Stimulated activated CD8-positive, alpha-beta memory T cell treated with anti-CD3 and anti-CD28 coated beads, Interleukin-7, amount 100 ng/mL, for 48 hours (primary cell): ENCODE data around the gene CAAP1.
"Not testable (repeated sequence)": the region's sequence is repeated elsewhere in the genome, so short reads cannot be mapped to it uniquely, and the experiment has no call there.

Source experiments
- DNase-seq, 2 donors: peaks; one replicate each; pipeline ENCODE4 v3.0.0-alpha.2; 2020; ENCODE audit warnings: low read depth in 1 of 2; ENCODE audit errors: extremely low read depth in 1 of 2

The CAAP1 gene

DNA sequence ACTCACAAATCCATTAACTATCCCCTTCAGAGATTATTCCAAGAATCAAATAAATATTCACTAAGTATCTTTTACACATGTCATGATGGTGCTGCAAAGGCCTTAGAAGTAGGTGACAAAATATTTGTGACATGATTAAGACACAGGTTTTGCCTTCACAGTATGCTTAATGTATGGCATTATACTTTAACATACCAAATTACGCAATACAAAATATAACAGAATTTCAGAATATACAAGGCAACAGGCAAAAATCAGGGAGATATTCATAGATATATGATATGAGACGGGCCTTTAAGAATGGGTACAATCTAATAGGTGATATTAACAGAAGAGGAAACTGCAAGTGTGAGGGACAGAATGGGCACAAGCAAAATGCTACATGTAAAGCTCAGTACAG lies 41.6 kb downstream of the CAAP1 start:
- DNase-seq, result no peak

DNA sequence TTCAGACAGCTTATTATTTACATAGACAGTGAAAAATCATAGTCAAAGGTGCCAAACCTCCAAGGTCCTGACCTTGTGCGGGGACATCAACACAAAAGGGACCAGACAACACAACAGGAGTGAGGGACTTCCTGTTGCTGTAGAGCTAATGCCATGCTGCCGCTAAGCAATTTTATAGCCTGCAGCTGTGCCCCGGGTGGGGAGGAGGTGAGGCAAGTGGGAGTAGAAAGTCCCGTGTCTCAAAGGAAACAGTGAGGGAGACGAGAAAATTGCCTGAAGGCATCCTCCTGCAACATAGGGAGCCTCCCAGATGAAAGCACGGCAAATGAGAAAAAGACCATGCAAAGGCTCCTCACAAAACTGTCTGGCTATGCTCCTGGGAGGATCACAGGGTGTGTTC lies 58.8 kb downstream of the CAAP1 start:
- DNase-seq, result no peak

DNA sequence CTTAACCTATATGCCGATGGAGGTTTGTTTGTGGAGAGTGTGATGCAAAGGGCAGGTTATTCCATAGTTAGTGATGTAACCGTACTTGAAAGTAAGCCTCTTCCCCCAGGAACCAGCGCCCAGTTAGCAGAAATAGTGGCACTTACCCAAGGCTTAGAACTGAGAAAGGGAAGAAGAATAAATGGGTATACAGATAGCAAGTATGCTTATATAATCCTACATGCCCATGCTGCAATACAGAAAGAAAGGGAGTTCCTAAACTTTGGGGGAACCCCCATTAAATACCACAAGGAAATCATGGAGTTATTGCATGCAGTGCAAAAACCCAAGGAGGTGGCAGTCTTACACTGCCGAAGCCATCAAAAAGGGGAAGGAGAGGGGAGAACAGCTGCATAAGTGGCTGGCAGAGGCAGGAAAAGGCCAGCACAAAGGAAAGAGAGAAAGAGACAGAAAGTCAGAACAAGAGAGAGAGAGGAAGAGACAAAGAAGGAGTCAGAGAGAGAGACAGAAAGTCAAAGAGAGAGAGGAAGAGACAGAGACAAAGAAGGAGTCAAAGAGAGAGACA lies 64.1 kb downstream of the CAAP1 start:
- DNase-seq, result not testable (repeated sequence)

- no peak for DNase-seq
These were observed 77.8 kb downstream of the CAAP1 start for GRCh38 chr9:26814799-26815198.

GRCh38 chr9:26813247-26813646 lies 79.4 kb downstream of the CAAP1 start:
- no peak for DNase-seq

GRCh38 chr9:26812217-26812616 lies 80.4 kb downstream of the CAAP1 start:
- no peak for DNase-seq

DNA sequence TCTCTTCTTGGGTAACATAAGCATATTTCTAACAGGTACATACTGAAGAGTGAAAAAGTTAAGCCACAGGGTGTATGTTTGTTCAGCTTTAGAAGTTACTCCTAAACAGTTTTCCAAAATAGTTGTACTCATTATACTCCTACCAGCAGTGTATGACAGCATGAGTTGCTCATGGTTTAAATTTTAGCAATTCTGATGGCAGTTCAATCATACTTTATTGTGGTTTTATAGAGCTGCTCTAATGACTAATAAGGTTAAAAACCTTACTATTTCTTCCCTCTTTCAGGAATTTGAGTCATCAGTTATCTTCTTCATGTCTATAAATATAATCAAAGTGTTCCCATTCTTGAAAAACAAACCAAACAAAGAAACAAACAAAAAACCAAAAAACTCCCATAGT lies 81.5 kb downstream of the CAAP1 start:
- no peak for DNase-seq

- no peak for DNase-seq
These were observed 82.8 kb downstream of the CAAP1 start for GRCh38 chr9:26809795-26810194.

GRCh38 chr9:26807161-26807560 lies 85.4 kb downstream of the CAAP1 start:
- DNase-seq, result no peak

GRCh38 chr9:26802921-26803320 lies 89.7 kb downstream of the CAAP1 start:
- DNase-seq, result no peak

- DNase-seq, result no peak
These were observed 90.8 kb downstream of the CAAP1 start for GRCh38 chr9:26801772-26802171.

- DNase-seq, result no peak
These were observed 92.3 kb downstream of the CAAP1 start for GRCh38 chr9:26800322-26800721.

- DNase-seq, result no peak
These were observed 101.3 kb downstream of the CAAP1 start for GRCh38 chr9:26791274-26791673.
